ENCODE results near the gene IPMK. TPM values are rescaled to one million over a fixed set of nuclear protein-coding genes. Genes with fewer than 3 reads are reported as not detected.

The IPMK gene
- total RNA-seq, 1 experiment from 2014 or later = 5.2 TPM

DNA sequence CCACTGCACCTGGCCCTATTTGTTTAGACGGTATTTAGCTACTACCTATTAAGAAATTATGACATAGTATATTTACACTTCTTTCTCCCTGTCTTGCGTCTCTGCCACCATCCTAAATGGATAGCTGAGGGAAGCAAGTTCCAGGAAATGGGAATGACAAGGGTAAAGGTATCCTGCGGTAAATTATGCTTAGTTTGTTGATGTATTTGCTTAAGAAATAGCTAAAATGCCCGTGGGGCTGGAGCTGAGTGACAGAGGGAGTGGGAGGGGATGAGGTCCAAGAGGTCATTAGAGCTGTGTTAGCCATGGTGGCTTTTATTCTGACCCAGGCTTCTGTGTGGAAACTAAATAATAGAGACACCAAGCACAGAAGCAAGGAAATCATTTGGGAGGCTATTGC, 38.1 kb upstream of the IPMK start:
- ChIA-PET POLR2A (no interaction called here), CTCF (interaction anchor here (0.6 to 3.2 kb wide), 5 partner anchors 10 to 1891 kb away, joined by 3 to 18 read pairs (median 3); no protein-coding TSS in a partner anchor)
- Mint-ChIP-seq H3K36me3 (ENCODE audit: insufficient read depth, unreplicated experiment) (no peaks in the 10 kb centered on the region), H3K4me1 (ENCODE audit: insufficient read depth, unreplicated experiment) (no peaks in the 10 kb centered on the region), H3K9me3 (ENCODE audit: unreplicated experiment) (no peaks in the 10 kb centered on the region), H3K27ac (ENCODE audit: low read depth, unreplicated experiment) (no peak overlapping the region), H3K4me3 (ENCODE audit: unreplicated experiment) (no peak overlapping the region), H3K27me3 (ENCODE audit: insufficient read depth, unreplicated experiment) (peaks cover 83% of the 10 kb centered on the region)
- intact Hi-C loops (cut with micrococcal nuclease) = no loop called here
- TF ChIP-seq, protein P1, sequence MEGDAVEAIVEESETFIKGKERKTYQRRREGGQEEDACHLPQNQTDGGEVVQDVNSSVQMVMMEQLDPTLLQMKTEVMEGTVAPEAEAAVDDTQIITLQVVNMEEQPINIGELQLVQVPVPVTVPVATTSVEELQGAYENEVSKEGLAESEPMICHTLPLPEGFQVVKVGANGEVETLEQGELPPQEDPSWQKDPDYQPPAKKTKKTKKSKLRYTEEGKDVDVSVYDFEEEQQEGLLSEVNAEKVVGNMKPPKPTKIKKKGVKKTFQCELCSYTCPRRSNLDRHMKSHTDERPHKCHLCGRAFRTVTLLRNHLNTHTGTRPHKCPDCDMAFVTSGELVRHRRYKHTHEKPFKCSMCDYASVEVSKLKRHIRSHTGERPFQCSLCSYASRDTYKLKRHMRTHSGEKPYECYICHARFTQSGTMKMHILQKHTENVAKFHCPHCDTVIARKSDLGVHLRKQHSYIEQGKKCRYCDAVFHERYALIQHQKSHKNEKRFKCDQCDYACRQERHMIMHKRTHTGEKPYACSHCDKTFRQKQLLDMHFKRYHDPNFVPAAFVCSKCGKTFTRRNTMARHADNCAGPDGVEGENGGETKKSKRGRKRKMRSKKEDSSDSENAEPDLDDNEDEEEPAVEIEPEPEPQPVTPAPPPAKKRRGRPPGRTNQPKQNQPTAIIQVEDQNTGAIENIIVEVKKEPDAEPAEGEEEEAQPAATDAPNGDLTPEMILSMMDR (IDR thresholded peaks at IDR 0.05; ENCODE audit: unreplicated experiment) = no peak
- no TSS peak for BruUV-seq (replicated peaks)
- no peak for DNase-seq (ENCODE audit: unreplicated experiment)

DNA sequence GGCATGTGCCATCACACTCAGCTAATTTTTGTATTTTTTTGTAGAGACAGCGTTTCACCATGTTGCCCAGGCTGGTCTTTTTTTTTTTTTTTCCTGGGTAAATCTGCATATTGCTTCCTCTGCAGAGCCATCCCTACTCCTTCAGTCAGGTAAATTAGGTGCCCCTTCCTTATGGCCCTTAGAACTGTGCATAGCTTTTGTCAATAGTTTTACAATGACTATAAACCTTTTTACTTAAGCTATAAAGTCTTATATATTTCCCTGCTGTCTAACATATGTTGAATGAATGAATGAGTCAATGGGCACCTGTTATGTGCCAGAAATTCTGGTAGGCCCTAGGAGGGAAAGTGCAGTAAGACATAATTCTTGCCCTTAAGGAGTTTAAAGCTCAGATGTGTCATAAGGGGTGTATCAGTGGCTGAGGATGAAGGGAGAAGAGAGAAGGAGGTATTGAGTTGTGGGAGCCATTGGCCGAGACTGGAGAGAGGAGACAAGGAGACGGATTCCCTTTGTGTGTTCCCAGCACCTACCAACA, 36.5 kb upstream of the IPMK start:
- POLR2A ChIA-PET = interaction anchor here (1.1 kb wide), 1 partner anchor 9 kb away, joined by 4 read pairs; no protein-coding TSS in a partner anchor
- DNase-seq (ENCODE audit: unreplicated experiment) = no peak
- intact Hi-C loops (cut with micrococcal nuclease) = no loop called here
- TF ChIP-seq, protein P1 (IDR thresholded peaks at IDR 0.05; ENCODE audit: unreplicated experiment) = no peak
- no peak overlapping the region for H3K27ac Mint-ChIP-seq (ENCODE audit: low read depth, unreplicated experiment)
- no peak overlapping the region for H3K4me3 Mint-ChIP-seq (ENCODE audit: unreplicated experiment)
- peaks cover 70% of the 10 kb centered on the region for H3K27me3 Mint-ChIP-seq (ENCODE audit: insufficient read depth, unreplicated experiment)
- no peaks in the 10 kb centered on the region for H3K36me3 Mint-ChIP-seq (ENCODE audit: insufficient read depth, unreplicated experiment)
- no TSS peak for BruUV-seq (replicated peaks)
- no peaks in the 10 kb centered on the region for H3K9me3 Mint-ChIP-seq (ENCODE audit: unreplicated experiment)
- CTCF ChIA-PET = interaction anchor here (0.6 to 3.2 kb wide), 11 partner anchors 12 to 1506 kb away, joined by 3 to 18 read pairs (median 4); no protein-coding TSS in a partner anchor
- no peaks in the 10 kb centered on the region for H3K4me1 Mint-ChIP-seq (ENCODE audit: insufficient read depth, unreplicated experiment)

DNA sequence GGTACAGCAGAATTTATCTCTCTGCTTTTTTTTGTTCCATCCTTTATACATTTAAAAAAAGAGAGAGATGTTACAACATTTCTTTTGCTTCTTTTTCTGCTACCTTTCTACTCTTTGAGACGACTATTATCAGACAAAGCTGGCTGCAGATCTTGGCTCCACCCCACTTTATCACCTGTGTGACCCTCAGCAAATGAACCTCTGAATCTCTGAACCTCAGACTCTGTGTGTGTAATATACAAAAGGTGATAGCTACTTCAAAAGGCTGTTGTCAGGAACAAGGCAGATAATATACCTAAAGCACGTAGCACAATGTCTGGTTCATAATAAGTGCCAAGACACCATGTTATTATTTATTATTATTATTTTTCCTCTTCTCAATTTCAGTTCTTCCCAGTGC, 34.6 kb upstream of the IPMK start:
- Mint-ChIP-seq H3K27me3 (ENCODE audit: insufficient read depth, unreplicated experiment) (peaks cover 58% of the 10 kb centered on the region), H3K4me1 (ENCODE audit: insufficient read depth, unreplicated experiment) (no peaks in the 10 kb centered on the region), H3K4me3 (ENCODE audit: unreplicated experiment) (no peak overlapping the region), H3K36me3 (ENCODE audit: insufficient read depth, unreplicated experiment) (no peaks in the 10 kb centered on the region), H3K27ac (ENCODE audit: low read depth, unreplicated experiment) (no peak overlapping the region), H3K9me3 (ENCODE audit: unreplicated experiment) (no peaks in the 10 kb centered on the region)
- intact Hi-C loops (cut with micrococcal nuclease) = no loop called here
- TF ChIP-seq, protein P1 (IDR thresholded peaks at IDR 0.05; ENCODE audit: unreplicated experiment) = no peak
- ChIA-PET POLR2A (interaction anchor here (0.5 to 1.1 kb wide), 2 partner anchors 82 to 438 kb away, joined by 3 to 5 read pairs; partner anchors contain the start of gene TFAM), CTCF (interaction anchor here (0.7 to 4.7 kb wide), 4 partner anchors 10 to 992 kb away, joined by 3 to 68 read pairs (median 5); partner anchors contain the start of gene TFAM)
- no peak for DNase-seq (ENCODE audit: unreplicated experiment)
- no TSS peak for BruUV-seq (replicated peaks)

DNA sequence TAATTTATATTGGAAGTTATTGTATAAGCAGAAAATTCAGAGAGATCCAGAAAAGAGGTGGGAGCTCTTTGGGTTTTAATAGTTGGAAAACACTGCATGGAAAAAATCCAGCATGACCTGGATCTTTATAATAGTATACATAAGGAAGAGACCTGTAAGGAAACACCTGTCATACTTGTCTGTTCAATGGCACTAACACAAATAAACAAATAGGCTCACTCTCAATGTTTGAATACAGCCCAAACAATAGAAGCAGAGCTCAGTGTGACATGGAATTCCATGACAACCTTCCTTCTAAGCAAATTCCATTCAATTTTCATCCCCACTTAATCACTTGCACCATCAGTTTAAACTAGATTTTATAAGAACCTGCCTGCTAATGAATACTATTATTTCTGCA, 33.0 kb upstream of the IPMK start:
- H3K36me3 Mint-ChIP-seq (ENCODE audit: insufficient read depth, unreplicated experiment) = no peaks in the 10 kb centered on the region
- intact Hi-C loops (cut with micrococcal nuclease) = no loop called here
- no peaks in the 10 kb centered on the region for H3K4me1 Mint-ChIP-seq (ENCODE audit: insufficient read depth, unreplicated experiment)
- no peak for DNase-seq (ENCODE audit: unreplicated experiment)
- POLR2A ChIA-PET = interaction anchor here (1.0 to 2.5 kb wide), 4 partner anchors 64 to 213 kb away, joined by 3 to 19 read pairs (median 3); partner anchors contain the start of gene TFAM
- H3K4me3 Mint-ChIP-seq (ENCODE audit: unreplicated experiment) = no peak overlapping the region
- H3K9me3 Mint-ChIP-seq (ENCODE audit: unreplicated experiment) = no peaks in the 10 kb centered on the region
- TF ChIP-seq, protein P1 (IDR thresholded peaks at IDR 0.05; ENCODE audit: unreplicated experiment) = no peak
- CTCF ChIA-PET = interaction anchor here (0.6 to 4.7 kb wide), 12 partner anchors 10 to 230 kb away, joined by 3 to 68 read pairs (median 7); partner anchors contain the start of gene TFAM
- H3K27me3 Mint-ChIP-seq (ENCODE audit: insufficient read depth, unreplicated experiment) = peaks cover 42% of the 10 kb centered on the region
- BruUV-seq (replicated peaks) = no TSS peak
- H3K27ac Mint-ChIP-seq (ENCODE audit: low read depth, unreplicated experiment) = no peak overlapping the region
